Spleen (tissue), 7 donors: ENCODE measurements around the gene ANKFN1.

Source experiments
- CTCF ChIP-seq, 11 experiments: fragments of 200-600 bp in 7 of 11; fragments of 450-650 bp in 4 of 11; sonication (generic) in 4 of 11; IDR thresholded peaks in 8 of 11; conservative IDR thresholded peaks in 3 of 11; 1 replicate in 7 of 11; 2 replicates in 4 of 11; pipeline versions ENCODE4 v1.4.0 to v1.8.0; 2016 to 2021; ENCODE audit warnings: antibody characterized with exemption in 11 of 11, inconsistent platforms in 4 of 11, mild to moderate bottlenecking in 1 of 11
- POLR2A ChIP-seq, 3 donors: fragments of 450-650 bp; IDR thresholded peaks; one replicate each; pipeline ENCODE4 v1.5.1; 2017; ENCODE audit warnings: antibody characterized with exemption in 3 of 3, mild to moderate bottlenecking in 1 of 3
- donor health status: DM: no; HTN: no; CAD: no; lungs with moderate emphysema.
- donor health status: DM: no; HTN: no; CAD: no.
- donor health status: DM: no; HTN: no; CAD: no.

GRCh38 chr17:56389356-56389755 lies 236.1 kb downstream of the ANKFN1 start:
- no peak for TF ChIP-seq CTCF (IDR thresholded peaks at IDR 0.05 in 8 of 11, conservative IDR thresholded peaks at IDR 0.05 in 3 of 11)
- TF ChIP-seq POLR2A (IDR thresholded peaks at IDR 0.05) = no peak
